Endodermal cell (in vitro differentiated cells): ENCODE measurements around the gene SORL1. TPM values are rescaled to one million over a fixed set of nuclear protein-coding genes. Genes with fewer than 3 reads are reported as not detected.
A peak's percentile ranks its signal among the peaks of the same experiment; 100 is the strongest.

ENCODE experiments used
- DNase-seq: peaks from one replicate; pipeline ENCODE4 v3.0.0-alpha.2; 2017
- H3K27ac ChIP-seq: 2 replicates; pipeline ENCODE4 v1.5.1; 2013; ENCODE audit warnings: mild to moderate bottlenecking, low read depth, low read length, moderate library complexity
- H3K27me3 ChIP-seq: 2 replicates; pipeline ENCODE4 v1.6.1; 2013; ENCODE audit warnings: mild to moderate bottlenecking, low read length, moderate library complexity; ENCODE audit not compliant: insufficient read depth, control insufficient read depth, poor library complexity, severe bottlenecking
- H3K36me3 ChIP-seq: 2 replicates; pipeline ENCODE4 v1.7.0; 2013; ENCODE audit warnings: mild to moderate bottlenecking, low read length, moderate library complexity; ENCODE audit not compliant: control insufficient read depth, insufficient read depth
- H3K4me1 ChIP-seq: one replicate; pipeline ENCODE4 v1.7.0; 2013; ENCODE audit warnings: low read length; ENCODE audit not compliant: control insufficient read depth, insufficient read depth
- H3K4me3 ChIP-seq: 2 replicates; pipeline ENCODE4 v1.5.1; 2013; ENCODE audit warnings: mild to moderate bottlenecking, low read length, moderate library complexity
- H3K9ac ChIP-seq: 2 replicates; pipeline ENCODE4 v1.6.1; 2013; ENCODE audit warnings: mild to moderate bottlenecking, low read length, moderate library complexity; ENCODE audit not compliant: poor library complexity, severe bottlenecking; ENCODE audit errors: extremely low read depth
- H3K9me3 ChIP-seq: 2 replicates; pipeline ENCODE4 v1.6.1; 2013; ENCODE audit warnings: mild to moderate bottlenecking, low read length, moderate library complexity; ENCODE audit not compliant: control insufficient read depth
- H3K27ac Mint-ChIP-seq: 2 replicates; pipeline ENCODE4 v1.8.0; 2020; ENCODE audit warnings: mixed read lengths
- H3K27me3 Mint-ChIP-seq: 2 replicates; pipeline ENCODE4 v1.8.0; 2021; ENCODE audit warnings: mild to moderate bottlenecking, mixed read lengths; ENCODE audit not compliant: insufficient read depth
- H3K36me3 Mint-ChIP-seq: 2 replicates; pipeline ENCODE4 v1.8.0; 2020; ENCODE audit warnings: low read depth, mixed read lengths
- H3K4me1 Mint-ChIP-seq: 2 replicates; pipeline ENCODE4 v1.8.0; 2020; ENCODE audit warnings: mixed read lengths
- H3K4me3 Mint-ChIP-seq: 2 replicates; pipeline ENCODE4 v1.8.0; 2020; ENCODE audit warnings: mild to moderate bottlenecking, moderate library complexity, mixed read lengths
- H3K9me3 Mint-ChIP-seq: 2 replicates; pipeline ENCODE4 v1.8.0; 2020; ENCODE audit warnings: mild to moderate bottlenecking, mixed read lengths
- CTCF ChIP-seq: fragments of 200-600 bp; sonication (generic); conservative IDR thresholded peaks from 2 replicates; pipeline ENCODE4 v1.5.0; 2021; ENCODE audit warnings: antibody characterized with exemption, mild to moderate bottlenecking
- WGBS, 2 experiments: methylation state at CpG; one replicate each; pipeline versions ENCODE4 v1.1.5 to v1.1.7; 2013; ENCODE audit warnings: missing lambda C conversion rate in 2 of 2, mixed read lengths in 1 of 2; ENCODE audit not compliant: insufficient coverage in 1 of 2, insufficient read length in 1 of 2; 5-methylcytosine and 5-hydroxymethylcytosine counted together
- total RNA-seq, 2 donors: library from RNA; stranded (reverse); fragmentation: NEBNext Ultra II Directional in 1 of 2; extraction: Animal tissue kit (Norgen Biotek cat#: 25700) in 1 of 2; gene quantifications; 2 replicates in 1 of 2; 3 replicates in 1 of 2; pipeline ENCODE4 v1.2.1, GENCODE V29; 2021

The SORL1 gene
- total RNA-seq, 2 donors from 2014 or later, result 56.4 to 57.5 TPM

GRCh38 chr11:121445071-121445768 lies 6.9 kb upstream of the SORL1 start:
- no peak overlapping the region for H3K27ac Mint-ChIP-seq
- Histone ChIP-seq H3K36me3 (no peaks in the 10 kb centered on the region), H3K27ac (no peak overlapping the region), H3K9ac (no peak overlapping the region), H3K9me3 (no peaks in the 10 kb centered on the region), H3K27me3 (no peaks in the 10 kb centered on the region), H3K4me1 (peaks cover 5% of the 10 kb centered on the region), H3K4me3 (no peak overlapping the region)
- DNase-seq, result no peak
- peaks cover 29% of the 10 kb centered on the region for H3K4me1 Mint-ChIP-seq
- H3K27me3 Mint-ChIP-seq, result no peaks in the 10 kb centered on the region
- H3K36me3 Mint-ChIP-seq, result no peaks in the 10 kb centered on the region
- no peak for TF ChIP-seq CTCF
- no peak overlapping the region for H3K4me3 Mint-ChIP-seq
- WGBS, 2 experiments, result 91 to 93% methylated on average over 12 to 14 of the region's 14 CpGs
- H3K9me3 Mint-ChIP-seq, result no peaks in the 10 kb centered on the region

DNA sequence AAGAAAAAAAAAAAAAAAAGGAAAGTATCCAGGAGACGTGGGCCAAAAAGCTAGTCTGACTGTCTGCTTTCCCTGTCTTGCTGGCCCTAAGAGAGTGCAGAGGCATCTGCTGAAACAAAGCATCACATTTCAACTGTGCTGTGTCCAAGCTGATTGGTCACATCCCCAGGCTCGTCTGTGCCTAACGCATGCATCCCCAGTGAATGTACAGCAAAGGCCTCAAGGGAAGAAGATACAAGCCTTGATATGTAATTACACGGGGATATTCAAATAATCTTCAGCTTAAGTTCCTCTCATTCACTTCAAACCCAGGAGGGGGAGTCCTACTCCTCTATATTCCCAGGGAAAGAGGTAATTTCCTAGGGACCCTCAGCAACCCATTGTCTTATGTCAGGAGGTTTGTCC lies 5.4 kb upstream of the SORL1 start:
- no peaks in the 10 kb centered on the region for H3K36me3 Mint-ChIP-seq
- no peak overlapping the region for H3K27ac ChIP-seq
- peaks cover 12% of the 10 kb centered on the region for H3K4me1 ChIP-seq
- H3K9me3 Mint-ChIP-seq, result no peaks in the 10 kb centered on the region
- H3K27ac Mint-ChIP-seq, result peak overlapping the region; percentile 22
- no peaks in the 10 kb centered on the region for H3K9me3 ChIP-seq
- no peak for DNase-seq
- H3K4me3 Mint-ChIP-seq, result no peak overlapping the region
- H3K4me3 ChIP-seq, result no peak overlapping the region
- peaks cover 5% of the 10 kb centered on the region for H3K27me3 ChIP-seq
- peaks cover 42% of the 10 kb centered on the region for H3K4me1 Mint-ChIP-seq
- H3K36me3 ChIP-seq, result no peaks in the 10 kb centered on the region
- no peak overlapping the region for H3K9ac ChIP-seq
- peaks cover 8% of the 10 kb centered on the region for H3K27me3 Mint-ChIP-seq
- peak; percentile 55 for TF ChIP-seq CTCF
- 33 to 60% methylated on average over 2 to 4 of the region's 4 CpGs for WGBS, 2 experiments

DNA sequence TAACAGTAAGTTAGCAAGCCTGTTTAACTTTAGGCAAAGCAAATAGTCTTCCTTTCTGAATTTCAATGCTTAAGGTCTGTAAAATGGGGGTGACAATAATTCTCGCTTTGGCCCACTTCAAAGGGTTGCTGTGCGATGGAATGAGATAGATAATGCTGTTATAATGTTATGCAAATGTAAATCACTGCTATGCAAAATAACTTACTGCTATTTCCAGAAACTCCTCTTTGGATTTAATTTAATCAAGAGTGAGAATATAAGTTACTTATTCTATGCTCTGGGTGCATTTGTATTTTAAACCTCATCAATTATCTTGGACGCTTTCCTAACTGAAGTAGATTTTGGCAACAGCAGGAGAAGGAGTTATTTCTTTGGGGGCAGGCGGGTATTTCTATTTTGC lies 4.1 kb upstream of the SORL1 start:
- Mint-ChIP-seq H3K4me3 (no peak overlapping the region), H3K9me3 (no peaks in the 10 kb centered on the region), H3K36me3 (no peaks in the 10 kb centered on the region), H3K27ac (no peak overlapping the region), H3K27me3 (peaks cover 10% of the 10 kb centered on the region), H3K4me1 (peaks cover 46% of the 10 kb centered on the region)
- WGBS, 2 experiments, result 94 to 98% methylated on average over 2 to 3 of the region's 4 CpGs
- no peak for DNase-seq
- H3K27me3 ChIP-seq, result peaks cover 5% of the 10 kb centered on the region
- no peaks in the 10 kb centered on the region for H3K9me3 ChIP-seq
- no peak for TF ChIP-seq CTCF
- H3K4me1 ChIP-seq, result peaks cover 12% of the 10 kb centered on the region
- H3K9ac ChIP-seq, result no peak overlapping the region
- no peaks in the 10 kb centered on the region for H3K36me3 ChIP-seq
- H3K27ac ChIP-seq, result no peak overlapping the region
- H3K4me3 ChIP-seq, result no peak overlapping the region
